Measurements from ENCODE around the gene NXN. TPM values are rescaled to one million over a fixed set of nuclear protein-coding genes. Genes with fewer than 3 reads are reported as not detected.
A peak's percentile ranks its signal among the peaks of the same experiment; 100 is the strongest.

Gene NXN
- total RNA-seq, 2 experiments from 2014 or later: 0.68 to 0.97 TPM

- Mint-ChIP-seq H3K4me3 (no peak overlapping the region), H3K27ac (no peak overlapping the region), H3K36me3 (ENCODE audit: low read depth) (no peaks in the 10 kb centered on the region), H3K9me3 (ENCODE audit: insufficient read depth) (no peaks in the 10 kb centered on the region), H3K27me3 (ENCODE audit: low read depth) (no peaks in the 10 kb centered on the region), H3K4me1 (ENCODE audit: low read depth) (no peaks in the 10 kb centered on the region)
- ChIA-PET CTCF (no interaction called here), POLR2A (no interaction called here)
- DNase-seq (no peak), ATAC-seq (no peak)
Measured at GRCh38 chr17:988561-988960, 9.0 kb upstream of the NXN start.

DNA sequence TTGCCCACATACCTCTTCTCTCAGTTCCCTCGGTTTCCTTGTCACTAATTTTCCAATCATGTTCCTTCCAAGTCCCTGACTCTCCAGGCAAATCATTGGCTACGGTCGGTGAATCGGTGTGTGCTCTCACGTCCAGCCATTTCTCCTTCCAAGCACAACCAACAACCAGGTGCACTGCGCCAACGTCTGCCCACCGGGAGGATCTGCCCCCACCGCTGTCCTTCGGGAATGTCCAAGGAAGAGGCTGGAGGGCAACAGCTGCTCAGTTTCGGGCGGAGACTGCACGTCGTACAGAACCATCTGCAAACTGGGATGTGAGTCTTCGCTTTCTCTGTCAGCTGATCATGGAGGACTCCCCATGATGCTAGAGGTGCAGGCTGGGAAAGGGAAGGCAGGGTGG is 8.4 kb upstream of the NXN start:
- H3K27me3 Mint-ChIP-seq (ENCODE audit: low read depth): no peaks in the 10 kb centered on the region
- H3K4me1 Mint-ChIP-seq (ENCODE audit: low read depth): no peaks in the 10 kb centered on the region
- no peaks in the 10 kb centered on the region for H3K9me3 Mint-ChIP-seq (ENCODE audit: insufficient read depth)
- ChIA-PET CTCF (no interaction called here), POLR2A (no interaction called here)
- H3K4me3 Mint-ChIP-seq: no peak overlapping the region
- no peaks in the 10 kb centered on the region for H3K36me3 Mint-ChIP-seq (ENCODE audit: low read depth)
- ATAC-seq (no peak), DNase-seq (no peak)
- H3K27ac Mint-ChIP-seq: no peak overlapping the region

DNA sequence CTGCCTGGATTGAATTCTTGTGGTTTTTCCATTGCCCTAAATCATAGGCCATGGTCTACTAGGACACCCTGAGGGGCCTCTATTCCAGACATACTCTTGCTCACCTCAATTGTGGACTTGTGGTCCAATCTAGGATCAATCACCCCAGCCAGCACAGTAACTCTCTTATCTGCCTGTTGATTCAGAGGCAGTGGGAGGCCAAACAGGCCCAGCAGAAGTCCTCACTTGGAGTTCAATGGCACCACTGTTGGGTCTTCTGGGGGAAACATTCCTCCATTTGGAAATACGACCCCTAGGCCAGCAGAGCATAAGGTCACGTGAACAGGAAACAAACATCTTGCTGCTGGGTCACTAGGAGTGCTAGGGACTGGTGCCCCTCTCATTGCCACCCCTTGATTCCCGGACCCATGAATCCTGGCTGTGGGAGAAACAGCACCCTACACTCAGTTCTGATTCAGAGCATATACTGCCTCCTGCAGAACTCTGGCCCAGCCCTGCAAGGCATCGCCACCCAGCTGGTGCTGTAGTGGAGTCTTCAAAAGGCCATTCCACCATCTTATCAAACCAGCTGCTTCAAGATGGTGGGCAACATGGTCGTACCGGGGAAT is 6.8 kb upstream of the NXN start:
- ATAC-seq: no peak

DNA sequence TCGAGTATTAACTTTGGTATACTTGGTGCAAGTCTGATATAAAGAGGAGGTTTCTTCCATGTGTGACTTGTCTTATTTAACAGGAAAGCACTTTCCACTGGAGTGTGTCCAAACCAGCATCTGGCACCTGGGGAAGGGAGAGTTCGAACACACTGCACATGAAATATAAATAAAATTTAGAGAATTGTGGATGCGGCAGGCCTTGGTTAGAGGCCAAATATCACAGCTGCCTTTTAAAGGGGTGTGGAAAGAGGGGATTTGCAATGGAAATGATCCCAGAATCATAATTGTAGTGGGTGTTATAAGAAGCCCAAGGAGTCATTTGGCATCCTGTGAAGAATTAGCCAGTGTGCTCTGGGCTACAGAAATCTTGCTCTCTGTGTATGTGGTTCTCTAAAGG is 4.3 kb upstream of the NXN start:
- no peak for ATAC-seq
- Mint-ChIP-seq H3K27me3 (ENCODE audit: low read depth) (no peaks in the 10 kb centered on the region), H3K4me3 (no peak overlapping the region), H3K9me3 (ENCODE audit: insufficient read depth) (no peaks in the 10 kb centered on the region), H3K27ac (no peak overlapping the region), H3K4me1 (ENCODE audit: low read depth) (peaks cover 12% of the 10 kb centered on the region), H3K36me3 (ENCODE audit: low read depth) (no peaks in the 10 kb centered on the region)
- POLR2A ChIA-PET: interaction anchor here (1.0 kb wide), 1 partner anchor 11 kb away, joined by 5 read pairs; no protein-coding TSS in a partner anchor
- CTCF ChIA-PET: interaction anchor here (1.5 kb wide), 1 partner anchor 13 kb away, joined by 3 read pairs; the partner anchor contains the start of gene TIMM22
- DNase-seq: no peak

More for the DNA sequence above, 6.8 kb upstream of the NXN start:
- POLR2A ChIA-PET: no interaction called here
- no peaks in the 10 kb centered on the region for H3K36me3 Mint-ChIP-seq (ENCODE audit: low read depth)
- no peaks in the 10 kb centered on the region for H3K4me1 Mint-ChIP-seq (ENCODE audit: low read depth)
- H3K9me3 Mint-ChIP-seq (ENCODE audit: insufficient read depth): no peaks in the 10 kb centered on the region
- H3K4me3 Mint-ChIP-seq: no peak overlapping the region
- H3K27ac Mint-ChIP-seq: no peak overlapping the region
- DNase-seq: no peak
- no peaks in the 10 kb centered on the region for H3K27me3 Mint-ChIP-seq (ENCODE audit: low read depth)
- CTCF ChIA-PET: no interaction called here

- ATAC-seq (no peak), DNase-seq (no peak)
- peaks cover 16% of the 10 kb centered on the region for H3K4me1 Mint-ChIP-seq (ENCODE audit: low read depth)
- no peak overlapping the region for H3K27ac Mint-ChIP-seq
- H3K27me3 Mint-ChIP-seq (ENCODE audit: low read depth): peaks cover 20% of the 10 kb centered on the region
- H3K4me3 Mint-ChIP-seq: peak overlapping the region; percentile 69
- H3K9me3 Mint-ChIP-seq (ENCODE audit: insufficient read depth): no peaks in the 10 kb centered on the region
- CTCF ChIA-PET: interaction anchor here (0.6 to 4.6 kb wide), 41 partner anchors 9 to 836 kb away, joined by 3 to 90 read pairs (median 4); partner anchors contain the start of genes GEMIN4, GLOD4, MRM3 and TIMM22
- H3K36me3 Mint-ChIP-seq (ENCODE audit: low read depth): no peaks in the 10 kb centered on the region
- POLR2A ChIA-PET: interaction anchor here (0.7 to 2.7 kb wide), 3 partner anchors 11 to 200 kb away, joined by 3 to 14 read pairs (median 3); partner anchors contain the start of genes GLOD4 and MRM3
Measured at GRCh38 chr17:981292-981658, 1.7 kb upstream of the NXN start.

GRCh38 chr17:980406-981291 is 1.1 kb upstream of the NXN start:
- ATAC-seq: peak; percentile 73
- peak; percentile 89 for DNase-seq
- CTCF ChIA-PET: interaction anchor here (0.6 to 4.6 kb wide), 41 partner anchors 9 to 835 kb away, joined by 3 to 90 read pairs (median 4); partner anchors contain the start of genes GEMIN4, GLOD4, MRM3 and TIMM22
- POLR2A ChIA-PET: interaction anchor here (0.6 to 2.7 kb wide), 3 partner anchors 11 to 582 kb away, joined by 3 to 14 read pairs (median 3); partner anchors contain the start of genes GLOD4, MRM3 and PITPNA
- Mint-ChIP-seq H3K27me3 (ENCODE audit: low read depth) (peaks cover 25% of the 10 kb centered on the region), H3K27ac (no peak overlapping the region), H3K36me3 (ENCODE audit: low read depth) (no peaks in the 10 kb centered on the region), H3K4me1 (ENCODE audit: low read depth) (peaks cover 16% of the 10 kb centered on the region), H3K9me3 (ENCODE audit: insufficient read depth) (no peaks in the 10 kb centered on the region), H3K4me3 (peak overlapping the region; percentile 69)

DNA sequence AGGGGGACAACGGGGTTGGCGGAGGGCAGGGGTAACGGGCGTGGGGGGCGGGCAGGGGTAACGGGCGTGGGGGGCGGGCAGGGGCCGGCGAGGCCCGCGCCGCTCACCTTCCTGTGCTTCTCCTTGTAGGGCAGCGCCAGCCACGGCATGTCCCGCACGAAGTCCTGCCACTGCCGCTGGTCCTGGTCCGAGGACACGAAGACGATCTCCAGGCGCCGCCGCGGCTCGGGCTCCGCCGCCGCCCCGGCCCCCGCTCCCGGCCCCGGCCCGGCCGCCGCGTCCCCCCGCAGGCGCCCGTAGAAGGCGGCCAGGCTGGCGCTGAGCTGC is 401 bp downstream of the NXN start:
- H3K4me3 Mint-ChIP-seq: no peak overlapping the region
- no peak for DNase-seq
- peaks cover 16% of the 10 kb centered on the region for H3K4me1 Mint-ChIP-seq (ENCODE audit: low read depth)
- H3K9me3 Mint-ChIP-seq (ENCODE audit: insufficient read depth): no peaks in the 10 kb centered on the region
- CTCF ChIA-PET: interaction anchor here (0.7 to 4.6 kb wide), 5 partner anchors 18 to 279 kb away, joined by 3 to 90 read pairs (median 47); partner anchors contain the start of genes GLOD4, MRM3 and TIMM22
- H3K27ac Mint-ChIP-seq: no peak overlapping the region
- peak; percentile 18 for ATAC-seq
- peaks cover 34% of the 10 kb centered on the region for H3K27me3 Mint-ChIP-seq (ENCODE audit: low read depth)
- H3K36me3 Mint-ChIP-seq (ENCODE audit: low read depth): no peaks in the 10 kb centered on the region
- POLR2A ChIA-PET: interaction anchor here (2.7 kb wide), 1 partner anchor 198 kb away, joined by 14 read pairs; the partner anchor contains the start of genes GLOD4 and MRM3

DNA sequence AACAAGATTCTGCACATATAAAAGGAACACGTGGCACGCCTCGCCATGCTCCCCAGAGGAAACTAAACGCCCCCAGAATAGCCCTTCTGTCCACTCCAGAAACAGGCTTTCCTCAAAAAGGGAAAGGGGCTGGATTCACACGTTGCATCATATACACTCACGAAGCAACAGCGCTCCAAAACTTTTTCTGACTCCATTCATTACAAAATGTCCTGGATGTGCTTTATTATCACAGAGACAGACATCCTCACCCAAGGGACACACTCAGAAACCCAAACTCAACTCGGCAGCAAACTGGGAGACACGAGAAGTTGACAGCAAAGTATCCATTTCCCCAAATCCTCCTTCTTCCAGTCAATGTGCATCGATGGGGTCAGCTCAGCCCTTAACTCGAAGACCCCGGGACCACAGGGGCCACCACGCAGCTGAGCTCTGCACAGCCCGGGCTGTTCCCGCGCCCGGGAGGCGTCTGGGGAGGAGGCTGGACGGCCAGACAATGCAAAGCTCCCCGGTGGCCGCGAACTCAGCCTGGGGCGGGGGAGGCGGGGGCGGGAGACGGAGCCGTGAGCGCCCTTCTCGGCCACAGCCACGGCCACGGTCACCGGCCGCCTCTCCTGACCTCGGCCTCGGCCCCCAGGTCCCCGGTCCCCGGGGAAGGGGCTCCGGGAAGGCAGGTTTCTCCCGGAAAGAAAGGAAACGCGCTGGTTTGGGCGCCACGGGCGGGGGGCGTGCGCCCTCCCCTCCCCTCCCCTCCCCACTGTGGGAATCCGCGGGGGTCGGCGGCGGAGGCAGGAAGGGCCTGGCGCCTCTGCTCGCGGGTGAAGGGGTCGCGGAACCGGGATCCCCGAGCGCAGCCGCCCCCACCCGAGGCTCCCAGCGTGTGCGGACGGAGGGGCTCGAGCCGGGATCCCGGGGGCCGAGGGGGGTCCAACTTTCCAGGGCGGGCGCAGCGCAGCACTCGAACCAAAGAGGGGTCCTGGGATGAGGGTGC is 1.2 kb downstream of the NXN start:
- Mint-ChIP-seq H3K4me3 (peak overlapping the region; percentile 22), H3K4me1 (ENCODE audit: low read depth) (peaks cover 16% of the 10 kb centered on the region), H3K36me3 (ENCODE audit: low read depth) (no peaks in the 10 kb centered on the region), H3K27me3 (ENCODE audit: low read depth) (peaks cover 34% of the 10 kb centered on the region), H3K9me3 (ENCODE audit: insufficient read depth) (no peaks in the 10 kb centered on the region), H3K27ac (no peak overlapping the region)
- POLR2A ChIA-PET: no interaction called here
- no peak for ATAC-seq
- CTCF ChIA-PET: interaction anchor here (0.7 to 2.9 kb wide), 3 partner anchors 18 to 99 kb away, joined by 3 to 47 read pairs (median 5); partner anchors contain the start of gene TIMM22
- DNase-seq: no peak

DNA sequence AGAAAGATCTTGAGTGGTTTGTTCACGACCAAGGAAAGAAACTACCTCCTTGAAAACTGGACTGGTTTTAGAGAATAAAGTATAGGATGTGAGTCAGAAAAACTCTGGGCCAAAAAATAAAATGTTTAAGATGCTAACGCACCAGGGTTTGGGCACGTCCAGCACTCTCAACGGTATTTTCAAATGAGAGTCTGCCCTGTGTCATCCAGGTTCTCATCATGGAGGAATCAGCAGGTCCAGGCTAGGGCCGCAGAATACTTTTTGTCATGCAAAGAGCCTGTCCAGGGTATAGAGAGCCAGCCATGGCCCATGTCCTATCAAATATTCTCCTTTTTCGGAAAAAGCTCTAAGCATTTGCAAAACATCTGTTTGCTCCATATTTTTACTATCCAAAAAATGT is 2.4 kb downstream of the NXN start:
- Mint-ChIP-seq H3K9me3 (ENCODE audit: insufficient read depth) (no peaks in the 10 kb centered on the region), H3K4me3 (no peak overlapping the region), H3K27me3 (ENCODE audit: low read depth) (peaks cover 34% of the 10 kb centered on the region), H3K36me3 (ENCODE audit: low read depth) (no peaks in the 10 kb centered on the region), H3K4me1 (ENCODE audit: low read depth) (peaks cover 16% of the 10 kb centered on the region), H3K27ac (no peak overlapping the region)
- ChIA-PET CTCF (interaction anchor here (0.7 to 1.1 kb wide), 2 partner anchors 98 to 115 kb away, joined by 3 to 5 read pairs; no protein-coding TSS in a partner anchor), POLR2A (no interaction called here)
- DNase-seq: no peak
- no peak for ATAC-seq

DNA sequence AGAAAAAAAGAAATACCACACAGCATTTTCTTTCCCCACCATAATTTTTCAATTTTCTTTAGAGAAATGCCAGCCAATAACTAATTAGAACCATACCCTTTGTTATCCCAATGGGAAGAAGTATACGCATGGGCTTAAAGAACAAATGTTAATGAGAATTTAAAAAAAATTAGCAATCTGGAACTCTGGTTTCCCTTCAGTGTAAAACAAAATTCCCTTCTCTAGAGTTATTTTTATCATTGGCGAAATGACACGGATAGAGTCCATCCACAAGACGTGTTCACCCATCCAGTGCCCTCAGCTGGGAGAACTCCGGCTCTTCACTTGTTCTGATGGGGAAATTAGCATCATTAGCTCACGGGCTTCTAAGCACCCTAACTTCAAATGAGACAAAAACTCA is 3.3 kb downstream of the NXN start:
- POLR2A ChIA-PET: interaction anchor here (0.6 kb wide), 1 partner anchor 605 kb away, joined by 4 read pairs; no protein-coding TSS in a partner anchor
- no peak overlapping the region for H3K27ac Mint-ChIP-seq
- DNase-seq (no peak), ATAC-seq (no peak)
- H3K4me1 Mint-ChIP-seq (ENCODE audit: low read depth): peaks cover 15% of the 10 kb centered on the region
- H3K9me3 Mint-ChIP-seq (ENCODE audit: insufficient read depth): no peaks in the 10 kb centered on the region
- no peak overlapping the region for H3K4me3 Mint-ChIP-seq
- CTCF ChIA-PET: no interaction called here
- peaks cover 34% of the 10 kb centered on the region for H3K27me3 Mint-ChIP-seq (ENCODE audit: low read depth)
- no peaks in the 10 kb centered on the region for H3K36me3 Mint-ChIP-seq (ENCODE audit: low read depth)

DNA sequence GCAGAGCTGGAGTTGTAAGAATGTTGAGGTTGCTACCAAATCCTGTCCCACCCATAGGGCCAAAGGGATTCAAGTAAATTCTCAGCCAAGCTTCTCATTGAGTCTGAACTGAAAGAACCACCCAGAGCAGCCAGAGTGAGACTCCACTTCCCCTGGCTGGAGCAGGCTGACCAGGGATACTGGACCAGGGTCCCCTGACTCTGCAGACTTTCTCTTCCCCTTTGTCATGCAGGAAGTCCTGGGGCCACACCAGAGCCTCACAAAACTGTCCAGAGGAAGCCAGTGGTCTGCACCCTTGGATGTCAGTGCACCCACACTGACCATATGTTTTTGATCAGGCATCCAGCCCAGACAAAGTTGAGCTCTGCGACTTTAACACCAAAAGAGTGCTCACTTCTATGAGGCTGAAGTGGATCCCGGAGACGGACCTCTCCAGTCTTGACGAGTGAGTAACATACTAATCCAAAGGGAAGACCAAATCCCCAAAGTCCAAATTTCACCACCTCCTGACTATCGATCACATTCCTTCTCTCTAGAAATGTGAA is 4.1 kb downstream of the NXN start:
- no peak for ATAC-seq
- POLR2A ChIA-PET: no interaction called here
- Mint-ChIP-seq H3K4me1 (ENCODE audit: low read depth) (peaks cover 8% of the 10 kb centered on the region), H3K9me3 (ENCODE audit: insufficient read depth) (no peaks in the 10 kb centered on the region), H3K27me3 (ENCODE audit: low read depth) (peaks cover 37% of the 10 kb centered on the region), H3K36me3 (ENCODE audit: low read depth) (no peaks in the 10 kb centered on the region), H3K27ac (no peak overlapping the region), H3K4me3 (no peak overlapping the region)
- CTCF ChIA-PET: no interaction called here
- DNase-seq: no peak
